Activated gamma-delta T cell treated with Interleukin-2 at 50 U/mL for 16 hours (primary cell): ENCODE results near the gene DLL4.
"Not testable (repeated sequence)": the region's sequence is repeated elsewhere in the genome, so short reads cannot be mapped to it uniquely, and the experiment has no call there.

Experiments used
- DNase-seq: peaks from one replicate; pipeline ENCODE4 v3.0.0-alpha.2; 2020

Gene DLL4

GRCh38 chr15:40961740-40962139 lies 32.6 kb downstream of the DLL4 start:
- DNase-seq: not testable (repeated sequence)

GRCh38 chr15:40962317-40962716 lies 33.2 kb downstream of the DLL4 start:
- DNase-seq: not testable (repeated sequence)

- DNase-seq: no peak
Observed at GRCh38 chr15:40963201-40963600, 34.1 kb downstream of the DLL4 start.

GRCh38 chr15:40964006-40964405 lies 34.9 kb downstream of the DLL4 start:
- DNase-seq: no peak

- no peak for DNase-seq
Observed at GRCh38 chr15:40964634-40965033, 35.5 kb downstream of the DLL4 start.

- DNase-seq: no peak
Observed at GRCh38 chr15:40968290-40969085, 39.3 kb downstream of the DLL4 start.

- no peak for DNase-seq
Observed at GRCh38 chr15:40969363-40969762, 40.2 kb downstream of the DLL4 start.

- no peak for DNase-seq
Observed at GRCh38 chr15:40974879-40975278, 45.7 kb downstream of the DLL4 start.

- DNase-seq: no peak
Observed at GRCh38 chr15:40976819-40977218, 47.7 kb downstream of the DLL4 start.

GRCh38 chr15:40978141-40978540 lies 49.0 kb downstream of the DLL4 start:
- DNase-seq: no peak

GRCh38 chr15:40978562-40978961 lies 49.4 kb downstream of the DLL4 start:
- DNase-seq: no peak

- no peak for DNase-seq
Observed at GRCh38 chr15:40981186-40981585, 52.0 kb downstream of the DLL4 start.

- no peak for DNase-seq
Observed at GRCh38 chr15:40982855-40983254, 53.7 kb downstream of the DLL4 start.

- DNase-seq: no peak
Observed at GRCh38 chr15:40984406-40984805, 55.3 kb downstream of the DLL4 start.

GRCh38 chr15:40984964-40985363 lies 55.8 kb downstream of the DLL4 start:
- DNase-seq: no peak

GRCh38 chr15:40985541-40986330 lies 56.6 kb downstream of the DLL4 start:
- DNase-seq: no peak

GRCh38 chr15:40986820-40987219 lies 57.7 kb downstream of the DLL4 start:
- DNase-seq: no peak

GRCh38 chr15:40988156-40988555 lies 59.0 kb downstream of the DLL4 start:
- DNase-seq: no peak
